CD1c-positive myeloid dendritic cell (primary cell): ENCODE data around the gene KDF1.

Experiments used
- DNase-seq: peaks from one replicate; pipeline ENCODE4 v3.0.0-alpha.2; 2016; ENCODE audit errors: extremely low spot score

KDF1 gene, protein sequence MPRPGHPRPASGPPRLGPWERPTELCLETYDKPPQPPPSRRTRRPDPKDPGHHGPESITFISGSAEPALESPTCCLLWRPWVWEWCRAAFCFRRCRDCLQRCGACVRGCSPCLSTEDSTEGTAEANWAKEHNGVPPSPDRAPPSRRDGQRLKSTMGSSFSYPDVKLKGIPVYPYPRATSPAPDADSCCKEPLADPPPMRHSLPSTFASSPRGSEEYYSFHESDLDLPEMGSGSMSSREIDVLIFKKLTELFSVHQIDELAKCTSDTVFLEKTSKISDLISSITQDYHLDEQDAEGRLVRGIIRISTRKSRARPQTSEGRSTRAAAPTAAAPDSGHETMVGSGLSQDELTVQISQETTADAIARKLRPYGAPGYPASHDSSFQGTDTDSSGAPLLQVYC

DNA sequence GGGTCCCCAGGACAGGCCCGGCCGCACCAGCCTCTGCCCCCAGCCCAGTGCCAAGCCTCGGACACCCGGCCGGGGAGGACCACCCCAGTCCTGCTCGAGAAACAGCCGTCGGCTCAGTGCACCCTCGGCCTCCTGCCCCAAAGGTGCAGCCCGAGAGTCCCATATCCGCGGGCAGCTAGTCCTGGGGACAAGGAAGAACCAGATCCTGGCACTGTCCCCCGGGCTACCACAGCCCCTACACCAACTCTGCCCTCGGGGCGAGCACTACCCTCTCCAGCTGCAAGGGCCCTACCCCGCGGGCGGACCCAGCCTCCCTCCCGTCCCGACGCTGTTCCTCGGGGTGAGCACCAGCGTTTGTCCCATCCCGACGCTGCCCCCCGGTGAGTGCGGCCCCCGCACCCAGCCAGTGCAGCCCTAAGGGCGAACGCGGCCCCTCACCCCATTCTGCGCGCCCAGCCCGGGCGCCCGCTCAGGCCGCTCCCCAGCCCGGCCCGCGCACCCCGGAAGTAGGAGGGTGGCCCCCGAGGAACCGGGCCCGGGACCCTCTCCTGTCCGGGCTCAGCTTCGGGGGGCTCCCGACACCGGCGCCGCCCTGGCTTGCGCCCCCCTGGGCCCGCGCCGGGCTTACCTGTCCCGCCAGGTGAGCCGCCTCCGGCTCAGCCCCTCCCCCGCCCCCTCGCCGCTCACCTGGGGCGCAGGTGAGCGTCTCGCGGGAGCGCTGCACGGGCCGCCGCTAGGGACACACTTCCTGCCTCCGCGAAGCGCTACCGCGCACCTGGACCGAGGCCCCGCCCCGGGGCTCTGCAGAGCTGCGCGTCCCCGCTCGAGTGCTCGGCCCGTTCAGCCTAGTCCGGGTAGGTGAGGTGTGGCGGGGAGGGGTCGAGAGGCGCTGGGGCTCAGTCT lies at the start of gene KDF1:
Gene KDF1, minus strand, starts transcription at position 747 of the 903 bp plus-strand sequence. CDS start 8,088 bp downstream, outside the sequence.
- peak; percentile 10 for DNase-seq

DNA sequence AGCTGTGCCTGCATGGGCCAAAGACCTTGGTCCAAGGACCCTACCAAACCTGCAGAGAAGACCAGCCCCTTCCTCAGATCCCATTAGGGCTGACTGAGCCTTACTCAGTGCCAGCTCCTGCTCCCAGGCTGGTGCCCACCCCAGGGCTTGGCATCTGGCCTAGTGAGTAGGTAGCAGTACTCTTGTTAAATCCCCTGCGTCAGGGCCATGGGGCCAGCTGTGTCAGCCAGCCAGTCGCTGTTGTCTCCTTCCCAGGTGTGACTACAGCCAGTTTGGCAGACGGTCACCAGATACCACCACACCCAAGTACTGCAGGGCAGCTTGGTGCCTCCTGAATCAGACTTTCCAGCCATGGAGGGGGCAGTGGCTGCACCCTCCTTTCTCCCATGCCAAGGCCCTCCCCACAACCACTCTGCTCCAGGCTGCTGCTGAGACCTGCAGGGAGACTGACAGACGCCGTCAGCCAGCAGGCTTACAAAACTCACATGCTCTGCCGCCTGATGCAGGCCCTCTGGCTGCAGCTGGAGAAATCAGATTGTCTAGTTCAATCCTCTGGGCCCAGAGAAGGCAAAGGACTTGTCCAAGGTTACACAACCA lies 49.4 kb upstream of the KDF1 start:
- no peak for DNase-seq

DNA sequence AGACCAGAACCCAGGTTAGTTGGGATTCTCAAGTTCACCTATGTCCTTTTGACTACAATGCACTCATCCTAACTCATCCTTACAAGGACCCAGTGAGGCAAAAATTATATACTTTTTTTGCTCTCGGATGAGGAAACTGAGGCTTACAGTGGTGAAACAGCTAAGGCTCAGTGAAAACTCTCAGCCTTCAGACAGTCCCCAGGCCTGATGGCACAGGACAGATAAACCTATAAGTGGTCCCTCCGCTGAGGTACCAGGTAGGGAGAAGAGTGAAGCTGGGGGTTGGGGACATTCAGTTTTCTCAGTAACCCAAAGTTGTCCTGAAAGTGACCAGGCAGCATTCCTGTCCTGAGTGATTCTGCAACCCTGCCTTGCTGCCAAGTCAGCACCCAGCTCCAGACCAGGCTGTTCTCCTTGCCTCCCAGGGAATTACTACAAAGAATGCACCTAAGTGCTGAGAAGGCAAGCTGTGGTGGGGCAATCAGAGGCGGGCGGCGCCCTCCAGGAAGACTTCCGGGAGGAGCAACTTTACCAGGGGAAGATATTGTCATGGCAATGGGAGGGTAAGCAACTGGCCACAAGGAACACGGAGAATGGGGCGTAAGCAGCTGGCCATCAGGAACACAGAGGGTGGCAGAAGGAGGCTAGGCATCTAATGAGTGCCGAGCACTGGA lies 47.8 kb upstream of the KDF1 start:
- no peak for DNase-seq

DNA sequence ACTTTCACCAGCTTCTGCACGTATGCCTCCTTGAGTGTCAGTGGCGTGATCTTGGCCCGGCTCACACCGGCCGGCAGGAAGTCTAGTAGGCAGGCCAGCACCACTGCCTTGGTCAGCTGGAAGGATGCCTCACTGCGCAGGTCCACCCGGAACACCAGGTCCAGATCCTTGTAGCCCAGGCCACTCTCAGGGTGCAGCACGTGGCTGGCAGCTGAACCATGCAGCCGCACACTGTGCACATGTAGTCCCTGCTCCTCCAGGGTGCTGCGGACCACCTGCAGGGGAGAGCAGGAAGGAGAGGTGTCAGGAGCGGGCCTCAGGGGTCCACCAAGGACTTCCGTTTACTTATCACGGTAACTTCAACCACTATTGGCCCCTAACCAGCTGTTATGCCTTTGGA lies 46.4 kb upstream of the KDF1 start:
- DNase-seq: no peak

DNA sequence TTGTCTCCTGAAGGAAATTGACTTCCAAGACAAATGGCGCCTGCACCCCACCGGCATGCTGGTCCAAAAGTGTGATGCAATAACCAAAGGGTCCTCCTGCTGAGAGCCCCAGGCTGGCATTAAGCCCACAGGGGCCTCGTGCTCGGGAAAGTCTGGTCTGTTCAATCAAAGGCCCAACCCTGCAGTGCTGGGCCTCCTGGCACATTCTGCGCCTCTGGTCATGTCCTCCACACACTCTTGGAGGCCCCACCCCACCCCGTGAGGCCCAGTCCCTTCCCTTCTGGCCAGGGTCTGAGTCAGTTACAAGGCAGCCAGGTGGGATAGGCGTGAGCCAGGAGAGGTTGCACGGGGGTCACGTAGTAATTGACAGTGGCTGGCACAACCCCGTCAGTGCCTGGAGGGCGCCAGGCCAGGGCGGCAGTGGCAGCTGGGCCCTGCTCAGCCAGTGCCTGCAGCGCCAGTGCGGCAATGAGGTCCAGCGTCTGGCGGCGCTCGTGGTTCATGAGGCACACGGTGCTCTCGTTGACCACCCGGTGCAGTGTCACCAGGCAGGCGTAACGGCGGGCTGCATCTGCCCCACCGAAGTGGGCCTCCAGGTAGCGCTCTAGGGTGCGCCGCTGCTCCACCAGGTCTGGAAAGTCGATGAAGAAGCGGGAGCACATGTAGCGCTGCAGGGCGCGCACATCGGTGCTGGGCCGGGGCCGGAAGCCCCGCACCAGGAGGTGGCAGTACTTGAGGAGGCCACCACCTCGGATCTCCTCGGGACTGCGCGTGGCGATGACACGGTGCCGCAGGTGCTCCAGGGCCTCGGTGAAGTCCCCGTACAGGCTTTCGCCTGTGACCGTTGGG lies 45.6 kb upstream of the KDF1 start:
- DNase-seq: no peak

DNA sequence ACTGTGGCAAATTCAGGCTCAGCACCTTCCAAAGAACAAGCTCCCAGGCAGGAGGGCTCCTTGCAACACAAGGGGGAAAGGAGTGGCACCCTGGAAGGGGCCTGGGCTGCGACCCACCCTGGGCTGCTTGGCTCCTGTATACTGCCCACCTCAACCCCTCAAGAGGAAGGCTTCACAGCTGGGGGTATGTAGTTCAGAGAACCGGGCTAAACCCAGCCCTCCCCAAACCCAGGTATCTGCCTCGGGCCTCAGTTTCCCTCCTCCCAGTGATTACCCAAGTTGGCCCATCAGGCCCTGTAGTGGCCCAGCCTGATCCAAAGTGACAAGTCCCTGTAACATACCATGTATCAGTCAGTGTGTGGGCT lies 44.9 kb upstream of the KDF1 start:
- no peak for DNase-seq

DNA sequence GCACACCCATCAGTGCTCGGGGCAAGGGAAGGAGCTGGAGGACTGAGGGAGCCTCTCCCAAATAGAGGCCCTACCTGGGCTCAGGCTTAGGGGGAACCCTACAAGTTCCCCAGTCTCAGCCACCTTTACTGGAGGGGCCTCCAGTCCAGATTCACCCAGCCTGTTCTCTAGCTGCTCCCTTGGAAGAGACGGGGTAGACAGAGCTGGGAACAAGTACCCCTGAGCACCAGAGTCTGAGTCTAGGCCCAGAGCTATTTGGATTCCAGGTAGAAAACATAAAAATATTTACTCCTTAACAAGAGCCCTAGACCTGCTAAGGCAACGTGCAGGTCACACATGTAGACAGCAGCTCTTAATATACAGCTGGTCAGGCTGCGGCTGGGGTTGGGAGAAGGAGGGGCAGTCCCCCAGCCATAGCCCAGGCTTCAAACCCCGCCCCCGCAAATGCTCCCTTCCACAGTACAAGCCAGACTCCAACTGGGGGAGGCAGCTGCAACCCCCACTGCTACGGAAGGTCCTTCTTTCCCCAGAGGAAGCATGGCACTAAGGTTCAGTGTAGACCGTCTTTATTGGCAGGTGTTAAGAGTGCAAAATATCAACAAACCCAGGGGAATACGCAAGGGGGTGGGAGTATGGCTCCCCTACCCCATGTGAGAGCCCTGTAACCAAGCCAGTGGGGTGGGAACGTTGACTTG lies 44.4 kb upstream of the KDF1 start:
- no peak for DNase-seq

DNA sequence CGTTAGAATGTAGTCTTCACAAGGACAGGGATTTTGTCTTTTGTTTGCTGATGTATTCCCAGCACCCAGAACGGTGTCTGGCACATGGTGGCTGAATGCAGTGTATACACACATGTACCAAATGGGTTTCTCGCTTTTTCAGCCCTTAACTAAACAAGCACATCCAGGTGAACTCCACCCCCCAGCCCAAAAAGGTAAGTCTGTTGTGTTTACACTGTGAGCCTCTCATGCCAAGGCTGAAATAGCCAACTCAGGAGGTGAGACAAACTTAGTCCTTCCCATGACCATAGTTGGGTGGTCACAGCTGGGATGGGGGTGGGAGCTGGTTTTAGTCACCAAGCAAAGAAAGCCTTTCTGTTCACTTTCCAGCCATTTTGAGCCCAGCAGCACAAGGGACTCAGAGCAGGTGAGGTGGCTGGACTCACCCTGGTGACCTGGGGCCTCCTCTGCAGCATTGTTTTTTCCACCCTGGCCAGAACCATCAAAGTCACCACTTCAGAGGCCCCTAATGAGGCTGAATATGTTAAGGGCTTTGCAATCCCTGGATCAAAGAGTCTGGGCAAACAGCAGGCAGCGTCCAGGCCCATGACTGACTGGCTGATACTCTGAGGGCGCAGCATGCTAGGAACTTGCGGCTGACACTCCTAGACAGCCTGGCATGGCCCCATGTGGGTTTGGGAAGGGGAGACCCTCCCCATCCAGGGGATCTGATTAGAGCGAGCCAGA lies 43.6 kb upstream of the KDF1 start:
- no peak for DNase-seq

DNA sequence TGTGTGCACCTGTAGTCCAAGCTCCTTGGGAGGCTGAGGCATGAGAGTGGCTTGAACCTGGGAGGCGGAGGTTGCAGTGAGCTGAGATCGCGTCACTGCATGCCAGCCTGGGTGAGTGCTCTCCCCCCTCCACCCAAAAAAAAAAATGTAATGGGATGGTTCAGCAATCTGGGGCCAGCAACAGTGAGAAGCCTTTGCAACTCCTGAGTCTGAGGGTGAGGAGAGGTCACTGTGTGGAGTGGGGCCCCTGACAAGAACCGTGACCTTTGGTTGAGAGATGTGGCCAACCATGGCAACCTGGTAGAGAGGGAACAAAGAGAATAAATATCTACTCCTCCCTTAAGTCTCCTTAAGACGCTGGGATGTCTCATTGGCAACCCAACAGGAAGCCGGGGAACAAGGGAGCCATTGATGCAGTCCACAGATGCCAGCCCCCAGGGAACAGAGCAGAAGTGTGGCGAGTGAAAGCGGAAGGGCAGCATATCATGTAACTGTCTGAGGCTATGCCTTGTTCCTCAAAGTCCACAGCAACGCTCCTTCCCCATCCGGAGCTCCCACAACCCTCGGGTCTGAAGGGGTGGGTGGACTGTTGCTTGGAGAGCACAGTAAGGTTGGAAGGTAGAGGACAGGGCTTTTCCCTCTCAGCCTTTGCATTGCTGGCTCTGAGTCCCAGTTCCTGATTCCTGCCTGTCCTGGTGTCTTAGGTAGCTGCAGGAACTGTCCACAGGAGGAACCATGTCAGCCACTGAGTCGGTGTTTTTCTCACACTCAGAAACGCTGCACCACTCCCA lies 41.5 kb upstream of the KDF1 start:
- DNase-seq: peak; percentile 96

DNA sequence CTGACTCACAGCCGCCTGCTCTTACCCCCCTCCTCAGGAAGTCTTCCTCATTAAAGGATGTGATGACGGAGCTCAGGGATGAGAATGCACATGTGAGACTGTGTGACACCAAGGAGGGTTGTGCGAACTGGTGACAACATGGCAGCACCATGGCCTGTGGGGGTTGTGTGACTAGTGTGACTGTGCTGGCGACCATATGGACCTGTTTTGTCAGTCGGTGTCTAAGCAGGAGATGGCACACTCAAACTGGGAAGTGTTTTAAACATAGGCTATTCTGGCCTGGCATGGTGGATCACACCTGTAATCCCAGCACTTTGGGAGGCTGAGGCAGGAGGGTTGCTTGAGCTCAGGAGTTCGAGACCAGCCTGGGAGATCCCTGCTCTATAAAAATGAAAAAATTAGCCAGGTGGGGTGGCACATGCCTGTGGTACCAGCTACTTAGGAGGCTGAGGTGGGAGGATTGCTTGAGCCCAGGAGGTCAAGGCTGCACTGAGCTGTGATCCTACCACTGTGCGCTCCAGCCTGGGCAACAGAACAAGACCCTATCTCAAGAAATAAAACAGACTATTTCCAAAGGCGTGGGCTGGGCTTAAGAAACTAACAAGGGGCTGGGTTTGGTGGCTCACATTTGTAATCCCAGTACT lies 40.7 kb upstream of the KDF1 start:
- peak; percentile 63 for DNase-seq

DNA sequence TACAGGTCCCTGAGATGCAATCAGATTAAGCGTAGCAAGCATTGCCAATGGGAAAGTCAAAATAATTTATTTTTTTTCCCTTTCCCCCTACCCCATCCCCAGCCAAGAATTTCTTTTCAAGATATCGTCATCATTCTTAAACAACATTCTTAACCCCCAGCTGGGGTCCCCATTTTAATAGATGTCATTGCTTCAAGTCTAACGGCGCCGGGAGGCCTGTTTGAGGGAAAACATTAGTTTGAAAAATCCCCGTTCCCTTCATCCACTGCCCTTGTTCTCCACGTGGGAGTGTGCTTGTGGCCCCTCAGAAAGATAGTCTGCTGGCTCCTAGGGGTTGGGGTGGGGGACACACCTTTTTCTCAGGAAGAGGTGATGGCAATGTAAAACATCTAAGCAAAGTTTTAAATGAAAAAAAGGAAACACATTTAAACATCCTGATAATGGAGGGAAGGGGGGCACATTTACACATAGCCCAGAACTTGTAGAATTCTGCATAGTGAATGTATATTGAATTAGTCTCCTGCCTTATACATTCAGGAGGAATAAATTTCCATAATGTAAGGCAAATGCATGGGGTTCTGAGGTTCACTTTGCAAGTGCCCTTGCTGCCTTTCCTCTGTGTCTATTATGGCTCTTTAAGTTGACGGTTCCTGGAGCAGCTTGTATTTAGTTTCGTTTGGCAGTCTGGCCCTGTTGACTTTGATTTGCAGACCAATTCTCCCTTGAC lies 40.0 kb upstream of the KDF1 start:
- no peak for DNase-seq

DNA sequence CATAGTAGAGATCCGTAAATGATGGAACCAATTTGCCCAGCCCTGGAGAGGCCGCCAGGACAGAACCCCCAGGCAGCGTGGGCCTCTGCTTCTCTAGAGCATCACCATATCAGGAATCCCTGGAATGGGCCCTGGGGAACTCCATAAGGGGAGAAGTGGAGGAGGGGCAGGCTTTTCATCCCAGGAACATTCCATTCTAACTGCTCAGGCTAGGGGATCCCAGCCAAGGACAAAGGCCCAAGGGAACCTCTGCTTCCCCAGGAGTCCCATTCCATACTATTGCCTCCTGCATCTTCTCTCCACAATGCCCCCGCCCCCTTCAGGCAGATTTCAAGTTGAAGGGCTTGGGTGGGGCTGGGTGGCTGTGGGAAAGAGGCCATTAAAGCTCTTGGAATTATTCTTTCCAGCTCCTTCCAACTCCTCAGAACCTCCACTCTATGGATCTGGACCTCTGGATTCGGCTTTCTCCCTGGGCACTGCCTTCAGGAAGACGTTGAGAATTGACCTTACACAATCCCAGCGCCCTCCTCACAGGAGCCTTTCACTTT lies 39.2 kb upstream of the KDF1 start:
- DNase-seq: no peak

DNA sequence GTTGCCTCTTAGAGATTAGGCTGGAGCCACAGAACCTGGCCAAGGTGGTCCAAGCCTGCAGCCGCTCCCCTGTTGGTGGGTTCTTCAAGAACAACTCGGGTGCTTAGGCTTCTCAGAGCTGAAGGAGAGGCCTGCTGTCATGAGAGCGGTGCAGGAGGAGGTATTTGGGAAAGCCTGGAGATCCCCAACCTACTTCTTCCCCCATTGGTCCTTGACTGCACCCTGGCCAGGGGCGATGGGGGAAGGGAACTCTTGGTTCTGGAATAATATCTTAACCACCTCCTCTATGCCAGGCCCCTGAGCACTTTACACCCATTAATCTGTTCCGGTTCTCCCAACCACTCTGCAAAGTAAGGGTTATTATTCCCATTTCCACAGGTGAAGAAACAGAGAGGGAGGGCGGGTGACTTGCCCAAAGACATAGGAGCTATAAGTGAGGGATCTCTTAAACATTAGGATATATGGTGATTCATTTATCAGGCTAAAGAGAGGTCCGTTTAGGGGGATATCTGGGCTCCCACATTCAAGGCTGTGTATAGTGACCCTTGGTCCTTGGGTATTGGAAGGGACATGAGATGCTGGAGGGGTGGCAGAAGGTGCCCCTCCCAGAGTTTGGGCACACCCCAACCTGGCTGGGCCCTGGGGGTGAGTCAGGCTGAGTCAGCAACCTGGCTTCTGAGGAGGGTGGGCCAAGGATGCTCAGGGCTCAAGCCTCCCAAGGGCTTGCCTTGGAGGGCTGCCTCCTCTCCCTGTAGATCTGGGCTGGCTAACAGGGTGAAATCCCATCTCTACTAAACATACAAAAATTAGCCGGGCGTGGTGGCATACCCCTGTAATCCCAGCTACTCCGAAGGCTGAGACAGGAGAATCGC lies 38.4 kb upstream of the KDF1 start:
- DNase-seq: no peak

DNA sequence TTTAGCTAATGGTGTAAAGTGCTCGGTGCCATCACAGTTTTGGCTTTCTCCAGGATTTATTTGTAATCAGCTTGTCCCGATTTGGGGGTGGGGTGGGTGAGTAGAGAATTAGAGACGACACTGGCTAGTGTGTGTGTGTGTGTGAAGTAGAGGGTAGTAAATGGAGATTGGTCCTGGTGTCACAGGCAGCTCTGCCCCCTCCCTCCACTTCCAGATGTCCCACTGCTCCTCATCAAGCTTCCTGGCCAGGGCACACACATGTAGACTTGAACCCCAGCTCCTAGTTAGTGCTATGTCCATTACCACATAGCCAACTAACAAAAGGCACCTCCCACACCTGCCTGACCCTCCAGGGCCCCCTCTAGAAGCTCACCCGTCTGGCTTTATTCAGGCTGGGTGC lies 36.4 kb upstream of the KDF1 start:
- DNase-seq: no peak

DNA sequence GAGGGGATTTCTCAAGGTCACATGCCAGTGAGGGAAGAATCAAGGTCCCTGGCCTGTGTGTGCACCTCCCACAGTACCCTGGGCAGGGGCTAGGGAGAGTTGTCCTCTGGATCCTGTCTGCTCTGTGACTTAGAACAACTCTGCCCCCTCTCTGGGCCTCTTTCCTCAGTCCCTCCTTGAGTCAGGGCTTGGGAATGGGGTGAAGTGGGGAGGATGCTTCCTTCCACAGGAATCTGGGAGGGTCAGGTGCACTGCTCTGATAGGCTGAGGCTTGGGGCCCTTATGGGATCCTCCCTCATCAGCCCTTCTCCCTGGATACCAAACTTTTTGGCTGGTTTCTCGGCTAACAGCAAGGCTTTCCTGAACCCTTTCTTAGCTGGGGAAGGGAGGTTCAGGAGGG lies 35.8 kb upstream of the KDF1 start:
- no peak for DNase-seq

DNA sequence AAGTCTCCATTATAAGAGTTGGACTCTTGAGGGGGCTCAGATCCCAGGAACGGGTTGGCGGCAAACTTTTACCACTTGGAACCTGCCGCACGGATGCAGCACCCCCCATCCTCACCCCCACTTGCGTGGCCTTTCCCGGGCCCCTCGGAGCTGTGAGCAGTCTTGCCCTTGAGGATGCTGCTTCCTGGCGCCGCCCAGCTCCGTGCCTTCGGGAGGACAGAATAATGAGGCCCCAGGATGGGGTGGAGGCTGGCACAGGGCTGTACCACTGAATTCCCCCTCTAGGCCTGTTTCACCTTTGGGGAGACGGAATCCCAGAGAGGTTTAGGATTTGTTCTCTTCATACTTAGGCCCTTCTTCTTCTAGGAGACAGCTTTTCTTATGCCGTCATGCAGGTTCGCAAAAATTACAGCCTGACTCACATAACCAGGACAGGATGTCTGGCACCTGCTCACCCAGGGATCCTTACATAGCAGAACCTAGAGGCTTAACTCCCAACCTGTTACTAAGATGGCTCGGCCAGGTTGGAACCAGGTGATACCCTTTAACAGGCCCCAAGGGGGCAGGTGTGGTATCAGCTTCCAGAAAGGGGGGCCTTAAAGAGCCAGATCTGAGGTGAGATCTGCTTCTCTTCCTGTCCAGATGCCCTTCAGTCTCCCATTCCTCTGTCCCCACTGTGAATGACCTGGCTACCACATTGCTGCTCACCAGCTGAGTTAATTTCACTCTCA lies 34.7 kb upstream of the KDF1 start:
- DNase-seq: no peak
